Transverse colon (tissue), 4 donors: ENCODE results near the gene REM2.

ENCODE experiments used
- CTCF ChIP-seq, 5 experiments: fragments of 200-600 bp in 3 of 5; fragments of 450-650 bp in 2 of 5; sonication (generic) in 3 of 5; IDR thresholded peaks; 1 replicate in 2 of 5; 2 replicates in 3 of 5; pipeline ENCODE4 v1.5.1; 2016 to 2017; ENCODE audit warnings: antibody characterized with exemption in 5 of 5, inconsistent platforms in 3 of 5, mild to moderate bottlenecking in 2 of 5, moderate library complexity in 1 of 5
- EP300 ChIP-seq: sonication (generic); formaldehyde crosslinking; IDR thresholded peaks from one replicate; pipeline ENCODE4 v1.6.1; 2017; ENCODE audit warnings: antibody characterized with exemption, low read depth
- POLR2A ChIP-seq: fragments of 450-650 bp; IDR thresholded peaks from one replicate; pipeline ENCODE4 v1.6.1; 2016; ENCODE audit warnings: antibody characterized with exemption, mild to moderate bottlenecking, moderate library complexity
- POLR2AphosphoS5 ChIP-seq, 3 donors: sonication (generic); formaldehyde crosslinking; IDR thresholded peaks; one replicate each; pipeline ENCODE4 v1.6.1; 2016; ENCODE audit warnings: antibody characterized with exemption in 3 of 3

- TF ChIP-seq CTCF (IDR thresholded peaks at IDR 0.05): no peak
- TF ChIP-seq POLR2A: no peak
- no peak for TF ChIP-seq POLR2AphosphoS5 (IDR thresholded peaks at IDR 0.05)
- TF ChIP-seq EP300: no peak
These were observed 7.4 kb downstream of the REM2 start for GRCh38 chr14:22890416-22890815.
